ENCODE data around the gene SUMO4. TPM values are rescaled to one million over a fixed set of nuclear protein-coding genes. Genes with fewer than 3 reads are reported as not detected.

Gene SUMO4
- total and polyA plus RNA-seq, 8 donors: 1.2 to 7.7 (median 4.0) TPM; not detected in 4

- Histone ChIP-seq H3K4me1 (peaks cover 18 to 76% (median 51%) of the 10 kb centered on the region in 4 donors), H3K27me3 (no peaks in the 10 kb centered on the region), H3K9me3 (no peaks in the 10 kb centered on the region), H3K36me3 (no peaks in the 10 kb centered on the region), H3K27ac (no peak overlapping the region), H3K4me3 (no peak overlapping the region)
- TF ChIP-seq POLR2A (IDR thresholded peaks at IDR 0.05): no peak
- TF ChIP-seq POLR2AphosphoS5 (IDR thresholded peaks at IDR 0.05): no peak
- TF ChIP-seq CTCF (IDR thresholded peaks at IDR 0.05): no peak
- TF ChIP-seq EP300 (IDR thresholded peaks at IDR 0.05): no peak
- intact Hi-C loops (cut with DNase I; ENCODE audit: low total_unique reads): no loop called here
- 16 to 62% (median 24%) methylated on average over 2 of the region's 2 CpGs for WGBS, 5 donors
- DNase-seq: no peak
These were observed 35.5 kb upstream of the SUMO4 start for GRCh38 chr6:149364557-149364956.

GRCh38 chr6:149365197-149365596 is 34.9 kb upstream of the SUMO4 start:
- Histone ChIP-seq H3K9me3 (no peaks in the 10 kb centered on the region), H3K36me3 (peaks cover 0 to 4% (median 2%) of the 10 kb centered on the region in 4 donors), H3K27me3 (no peaks in the 10 kb centered on the region), H3K4me1 (peaks cover 18 to 80% (median 51%) of the 10 kb centered on the region in 4 donors), H3K4me3 (no peak overlapping the region), H3K27ac (no peak overlapping the region)
- DNase-seq: no peak
- TF ChIP-seq CTCF (IDR thresholded peaks at IDR 0.05) (no peak), POLR2AphosphoS5 (IDR thresholded peaks at IDR 0.05) (no peak), POLR2A (IDR thresholded peaks at IDR 0.05) (no peak), EP300 (IDR thresholded peaks at IDR 0.05) (no peak)
- intact Hi-C loops (cut with DNase I; ENCODE audit: low total_unique reads): no loop called here

GRCh38 chr6:149366267-149366921 is 33.7 kb upstream of the SUMO4 start:
- intact Hi-C loops (cut with DNase I; ENCODE audit: low total_unique reads): no loop called here
- TF ChIP-seq CTCF (IDR thresholded peaks at IDR 0.05) (no peak), EP300 (IDR thresholded peaks at IDR 0.05) (no peak), POLR2AphosphoS5 (IDR thresholded peaks at IDR 0.05) (no peak), POLR2A (IDR thresholded peaks at IDR 0.05) (no peak)
- Histone ChIP-seq H3K27ac (no peak overlapping the region), H3K4me1 (peaks cover 26 to 84% (median 52%) of the 10 kb centered on the region in 4 donors), H3K27me3 (no peaks in the 10 kb centered on the region), H3K4me3 (no peak overlapping the region), H3K36me3 (peaks cover 0 to 9% (median 7%) of the 10 kb centered on the region in 4 donors), H3K9me3 (no peaks in the 10 kb centered on the region)
- 49 to 74% (median 61%) methylated on average over 4 of the region's 4 CpGs for WGBS, 5 donors
- DNase-seq: no peak

- peaks cover 26 to 83% (median 55%) of the 10 kb centered on the region in 4 donors for H3K4me1 ChIP-seq
- 60 to 95% (median 87%) methylated on average over 1 of the region's 1 CpG for WGBS, 5 donors
- intact Hi-C loops (cut with DNase I; ENCODE audit: low total_unique reads): no loop called here
- TF ChIP-seq POLR2A (IDR thresholded peaks at IDR 0.05) (no peak), CTCF (IDR thresholded peaks at IDR 0.05) (no peak), POLR2AphosphoS5 (IDR thresholded peaks at IDR 0.05) (no peak), EP300 (IDR thresholded peaks at IDR 0.05) (no peak)
- no peak for DNase-seq
- no peak overlapping the region for H3K4me3 ChIP-seq
- H3K27me3 ChIP-seq: no peaks in the 10 kb centered on the region
- H3K9me3 ChIP-seq: no peaks in the 10 kb centered on the region
- peaks cover 0 to 9% (median 9%) of the 10 kb centered on the region in 4 donors for H3K36me3 ChIP-seq
- no peak overlapping the region for H3K27ac ChIP-seq
These were observed 32.0 kb upstream of the SUMO4 start for GRCh38 chr6:149368065-149368464.

Measured in stomach (tissue), 9 donors.